GM10266 (cell line): ENCODE measurements around the gene PRSS16.

Source experiments
- DNase-seq: peaks from one replicate; pipeline ENCODE4 v3.0.0; 2012; ENCODE audit errors: extremely low spot score
- CTCF ChIP-seq: IDR thresholded peaks from 2 replicates; pipeline ENCODE4 v1.5.1; 2012; ENCODE audit warnings: mild to moderate bottlenecking, low read depth; ENCODE audit not compliant: control insufficient read depth, insufficient read depth; ENCODE audit errors: missing control alignments

Gene PRSS16

GRCh38 chr6:27250277-27251111 is 3.0 kb downstream of the PRSS16 start:
- DNase-seq: no peak
- TF ChIP-seq CTCF: no peak

- no peak for TF ChIP-seq CTCF
- peak; percentile 87 for DNase-seq
Observed at GRCh38 chr6:27251112-27251605, 3.7 kb downstream of the PRSS16 start.

- TF ChIP-seq CTCF: peak; percentile 66
- peak; percentile 86 for DNase-seq
Observed at GRCh38 chr6:27251606-27252251, 4.2 kb downstream of the PRSS16 start.

GRCh38 chr6:27254566-27254965 is 7.1 kb downstream of the PRSS16 start:
- no peak for TF ChIP-seq CTCF
- DNase-seq: no peak

GRCh38 chr6:27255866-27256265 is 8.4 kb downstream of the PRSS16 start:
- no peak for TF ChIP-seq CTCF
- DNase-seq: no peak

- TF ChIP-seq CTCF: no peak
- DNase-seq: no peak
Observed at GRCh38 chr6:27260369-27260768, 12.9 kb downstream of the PRSS16 start.

GRCh38 chr6:27260836-27261375 is 13.4 kb downstream of the PRSS16 start:
- DNase-seq: no peak
- TF ChIP-seq CTCF: no peak
